ENCODE data around the gene TOP2A. TPM values are rescaled to one million over a fixed set of nuclear protein-coding genes. Genes with fewer than 3 reads are reported as not detected.

Gene TOP2A
- total and polyA plus RNA-seq, 9 of the 15 experiments (the other 6 are each of a cell fraction or from before 2014, with no cell fraction given) = 133 to 347 (median 259) TPM

DNA sequence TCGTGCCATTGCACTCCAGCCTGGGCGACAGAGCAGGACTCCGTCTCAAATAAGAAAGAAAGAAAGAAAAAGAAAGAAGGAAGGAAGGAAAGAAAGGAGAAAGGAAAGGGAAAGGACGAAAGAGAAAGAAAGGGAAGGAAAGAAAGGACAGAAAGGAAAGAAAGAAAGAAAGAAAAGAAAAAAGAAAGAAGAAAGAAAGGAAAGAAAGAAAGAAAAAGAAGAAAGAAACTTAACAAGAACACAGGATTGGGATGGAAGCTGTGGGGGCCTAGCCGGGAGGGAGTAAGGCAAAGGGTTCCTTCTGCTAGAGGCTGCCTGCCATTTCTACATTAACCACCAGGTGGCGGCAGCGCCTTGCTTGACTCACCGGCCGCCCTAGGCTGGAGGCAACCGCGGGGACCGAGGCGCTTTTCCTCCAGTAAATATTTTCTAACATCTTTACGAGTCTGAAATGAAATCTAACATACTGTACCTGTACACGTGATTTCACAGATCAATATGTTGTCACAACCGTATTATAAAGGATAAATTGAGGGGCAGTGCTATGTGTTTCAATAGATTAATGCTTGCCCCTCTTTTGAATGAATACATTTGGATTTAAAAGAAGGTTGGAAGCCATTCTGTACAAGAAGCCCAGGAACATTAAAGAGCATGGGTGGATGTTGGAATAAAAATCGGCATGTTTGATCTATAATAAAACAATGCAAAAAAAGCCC, 59.2 kb downstream of the TOP2A start (continued):
- TF ChIP-seq, protein P1, sequence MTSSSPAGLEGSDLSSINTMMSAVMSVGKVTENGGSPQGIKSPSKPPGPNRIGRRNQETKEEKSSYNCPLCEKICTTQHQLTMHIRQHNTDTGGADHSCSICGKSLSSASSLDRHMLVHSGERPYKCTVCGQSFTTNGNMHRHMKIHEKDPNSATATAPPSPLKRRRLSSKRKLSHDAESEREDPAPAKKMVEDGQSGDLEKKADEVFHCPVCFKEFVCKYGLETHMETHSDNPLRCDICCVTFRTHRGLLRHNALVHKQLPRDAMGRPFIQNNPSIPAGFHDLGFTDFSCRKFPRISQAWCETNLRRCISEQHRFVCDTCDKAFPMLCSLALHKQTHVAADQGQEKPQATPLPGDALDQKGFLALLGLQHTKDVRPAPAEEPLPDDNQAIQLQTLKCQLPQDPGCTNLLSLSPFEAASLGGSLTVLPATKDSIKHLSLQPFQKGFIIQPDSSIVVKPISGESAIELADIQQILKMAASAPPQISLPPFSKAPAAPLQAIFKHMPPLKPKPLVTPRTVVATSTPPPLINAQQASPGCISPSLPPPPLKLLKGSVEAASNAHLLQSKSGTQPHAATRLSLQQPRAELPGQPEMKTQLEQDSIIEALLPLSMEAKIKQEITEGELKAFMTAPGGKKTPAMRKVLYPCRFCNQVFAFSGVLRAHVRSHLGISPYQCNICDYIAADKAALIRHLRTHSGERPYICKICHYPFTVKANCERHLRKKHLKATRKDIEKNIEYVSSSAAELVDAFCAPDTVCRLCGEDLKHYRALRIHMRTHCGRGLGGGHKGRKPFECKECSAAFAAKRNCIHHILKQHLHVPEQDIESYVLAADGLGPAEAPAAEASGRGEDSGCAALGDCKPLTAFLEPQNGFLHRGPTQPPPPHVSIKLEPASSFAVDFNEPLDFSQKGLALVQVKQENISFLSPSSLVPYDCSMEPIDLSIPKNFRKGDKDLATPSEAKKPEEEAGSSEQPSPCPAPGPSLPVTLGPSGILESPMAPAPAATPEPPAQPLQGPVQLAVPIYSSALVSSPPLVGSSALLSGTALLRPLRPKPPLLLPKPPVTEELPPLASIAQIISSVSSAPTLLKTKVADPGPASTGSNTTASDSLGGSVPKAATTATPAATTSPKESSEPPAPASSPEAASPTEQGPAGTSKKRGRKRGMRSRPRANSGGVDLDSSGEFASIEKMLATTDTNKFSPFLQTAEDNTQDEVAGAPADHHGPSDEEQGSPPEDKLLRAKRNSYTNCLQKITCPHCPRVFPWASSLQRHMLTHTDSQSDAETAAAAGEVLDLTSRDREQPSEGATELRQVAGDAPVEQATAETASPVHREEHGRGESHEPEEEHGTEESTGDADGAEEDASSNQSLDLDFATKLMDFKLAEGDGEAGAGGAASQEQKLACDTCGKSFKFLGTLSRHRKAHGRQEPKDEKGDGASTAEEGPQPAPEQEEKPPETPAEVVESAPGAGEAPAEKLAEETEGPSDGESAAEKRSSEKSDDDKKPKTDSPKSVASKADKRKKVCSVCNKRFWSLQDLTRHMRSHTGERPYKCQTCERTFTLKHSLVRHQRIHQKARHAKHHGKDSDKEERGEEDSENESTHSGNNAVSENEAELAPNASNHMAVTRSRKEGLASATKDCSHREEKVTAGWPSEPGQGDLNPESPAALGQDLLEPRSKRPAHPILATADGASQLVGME (CRISPR knock-in tag; IDR thresholded peaks at IDR 0.05) = no peak
- TF ChIP-seq SRSF3 (IDR thresholded peaks at IDR 0.05; ENCODE audit: insufficient read depth, low read length) (no peak), ARID1B (IDR thresholded peaks at IDR 0.05) (peak; percentile 41), EHMT2 (IDR thresholded peaks at IDR 0.05) (peak; percentile 46), GATAD2A (IDR thresholded peaks at IDR 0.05) (0 out of 2 replicates have a peak, but pooled peaks have one; percentile 37), SMAD1 (IDR thresholded peaks at IDR 0.05; ENCODE audit: low read depth, low read length, partially characterized antibody) (no peak), ZNF197 (CRISPR knock-in tag; IDR thresholded peaks at IDR 0.05; ENCODE audit: low read depth) (no peak), ZNF23 (CRISPR knock-in tag; IDR thresholded peaks at IDR 0.05) (0 out of 2 replicates have a peak, but pooled peaks have one; percentile 46), BRD4 (IDR thresholded peaks at IDR 0.05) (no peak), FOXA3 (CRISPR knock-in tag; conservative IDR thresholded peaks at IDR 0.05 in 1 of 2, IDR thresholded peaks at IDR 0.05 in 1 of 2) (no peak), PHB2 (IDR thresholded peaks at IDR 0.05; ENCODE audit: low read depth) (peak; percentile 80), ZNF165 (CRISPR knock-in tag; IDR thresholded peaks at IDR 0.05; ENCODE audit: borderline replicate concordance) (no peak), KDM5B (IDR thresholded peaks at IDR 0.05; ENCODE audit: insufficient replicate concordance, low read depth, low read length) (no peak), L3MBTL2 (IDR thresholded peaks at IDR 0.05) (peak; percentile 22; the same call in 1 of the 2 replicates)
- TF ChIP-seq, protein P2, sequence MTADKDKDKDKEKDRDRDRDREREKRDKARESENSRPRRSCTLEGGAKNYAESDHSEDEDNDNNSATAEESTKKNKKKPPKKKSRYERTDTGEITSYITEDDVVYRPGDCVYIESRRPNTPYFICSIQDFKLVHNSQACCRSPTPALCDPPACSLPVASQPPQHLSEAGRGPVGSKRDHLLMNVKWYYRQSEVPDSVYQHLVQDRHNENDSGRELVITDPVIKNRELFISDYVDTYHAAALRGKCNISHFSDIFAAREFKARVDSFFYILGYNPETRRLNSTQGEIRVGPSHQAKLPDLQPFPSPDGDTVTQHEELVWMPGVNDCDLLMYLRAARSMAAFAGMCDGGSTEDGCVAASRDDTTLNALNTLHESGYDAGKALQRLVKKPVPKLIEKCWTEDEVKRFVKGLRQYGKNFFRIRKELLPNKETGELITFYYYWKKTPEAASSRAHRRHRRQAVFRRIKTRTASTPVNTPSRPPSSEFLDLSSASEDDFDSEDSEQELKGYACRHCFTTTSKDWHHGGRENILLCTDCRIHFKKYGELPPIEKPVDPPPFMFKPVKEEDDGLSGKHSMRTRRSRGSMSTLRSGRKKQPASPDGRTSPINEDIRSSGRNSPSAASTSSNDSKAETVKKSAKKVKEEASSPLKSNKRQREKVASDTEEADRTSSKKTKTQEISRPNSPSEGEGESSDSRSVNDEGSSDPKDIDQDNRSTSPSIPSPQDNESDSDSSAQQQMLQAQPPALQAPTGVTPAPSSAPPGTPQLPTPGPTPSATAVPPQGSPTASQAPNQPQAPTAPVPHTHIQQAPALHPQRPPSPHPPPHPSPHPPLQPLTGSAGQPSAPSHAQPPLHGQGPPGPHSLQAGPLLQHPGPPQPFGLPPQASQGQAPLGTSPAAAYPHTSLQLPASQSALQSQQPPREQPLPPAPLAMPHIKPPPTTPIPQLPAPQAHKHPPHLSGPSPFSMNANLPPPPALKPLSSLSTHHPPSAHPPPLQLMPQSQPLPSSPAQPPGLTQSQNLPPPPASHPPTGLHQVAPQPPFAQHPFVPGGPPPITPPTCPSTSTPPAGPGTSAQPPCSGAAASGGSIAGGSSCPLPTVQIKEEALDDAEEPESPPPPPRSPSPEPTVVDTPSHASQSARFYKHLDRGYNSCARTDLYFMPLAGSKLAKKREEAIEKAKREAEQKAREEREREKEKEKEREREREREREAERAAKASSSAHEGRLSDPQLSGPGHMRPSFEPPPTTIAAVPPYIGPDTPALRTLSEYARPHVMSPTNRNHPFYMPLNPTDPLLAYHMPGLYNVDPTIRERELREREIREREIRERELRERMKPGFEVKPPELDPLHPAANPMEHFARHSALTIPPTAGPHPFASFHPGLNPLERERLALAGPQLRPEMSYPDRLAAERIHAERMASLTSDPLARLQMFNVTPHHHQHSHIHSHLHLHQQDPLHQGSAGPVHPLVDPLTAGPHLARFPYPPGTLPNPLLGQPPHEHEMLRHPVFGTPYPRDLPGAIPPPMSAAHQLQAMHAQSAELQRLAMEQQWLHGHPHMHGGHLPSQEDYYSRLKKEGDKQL (CRISPR knock-in tag; IDR thresholded peaks at IDR 0.05; ENCODE audit: borderline replicate concordance) = no peak
